Stimulated activated CD4-positive, alpha-beta T cell treated with anti-CD3 and anti-CD28 coated beads, Interleukin-2, amount 100 ng/mL, for 48 hours (primary cell): ENCODE data around the gene POLR2C.
"Not testable (repeated sequence)": the region's sequence is repeated elsewhere in the genome, so short reads cannot be mapped to it uniquely, and the experiment has no call there.

Source experiments
- DNase-seq, 2 donors: peaks; one replicate each; pipeline ENCODE4 v3.0.0-alpha.2; 2020

The POLR2C gene

GRCh38 chr16:57480754-57481230 is 18.3 kb downstream of the POLR2C start:
- no peak for DNase-seq

GRCh38 chr16:57481421-57481820 is 18.9 kb downstream of the POLR2C start:
- no peak for DNase-seq

GRCh38 chr16:57482845-57483545 is 20.5 kb downstream of the POLR2C start:
- no peak for DNase-seq

GRCh38 chr16:57483725-57484514 is 21.4 kb downstream of the POLR2C start:
- DNase-seq = no peak

- DNase-seq = no peak
These were observed 22.1 kb downstream of the POLR2C start for GRCh38 chr16:57484515-57485005.

- no peak for DNase-seq
These were observed 22.8 kb downstream of the POLR2C start for GRCh38 chr16:57485091-57485915.

GRCh38 chr16:57485916-57486857 is 23.7 kb downstream of the POLR2C start, which contains the start of gene DOK4:
TSS of gene DOK4 (minus strand) at chr16:57486493. CDS start at chr16:57479507, 6,986 bp downstream.
- peak; percentile 79 to 83 for DNase-seq

GRCh38 chr16:57486858-57487834 is 24.7 kb downstream of the POLR2C start:
- no peak for DNase-seq

GRCh38 chr16:57489229-57489628 is 26.8 kb downstream of the POLR2C start:
- no peak for DNase-seq

GRCh38 chr16:57493767-57494166 is 31.3 kb downstream of the POLR2C start:
- no peak for DNase-seq

GRCh38 chr16:57497121-57497520 is 34.6 kb downstream of the POLR2C start:
- DNase-seq = no peak

- DNase-seq = no peak
These were observed 35.6 kb downstream of the POLR2C start for GRCh38 chr16:57498031-57498430.

GRCh38 chr16:57499941-57500340 is 37.5 kb downstream of the POLR2C start:
- DNase-seq = not testable (repeated sequence)

GRCh38 chr16:57500578-57501111 is 38.2 kb downstream of the POLR2C start:
- no peak for DNase-seq

- DNase-seq = no peak
These were observed 39.0 kb downstream of the POLR2C start for GRCh38 chr16:57501492-57501891.

- no peak for DNase-seq
These were observed 39.7 kb downstream of the POLR2C start for GRCh38 chr16:57502048-57502775.

GRCh38 chr16:57503366-57503765 is 40.9 kb downstream of the POLR2C start:
- no peak for DNase-seq

- no peak for DNase-seq
These were observed 41.5 kb downstream of the POLR2C start for GRCh38 chr16:57504001-57504400.

GRCh38 chr16:57504491-57504890 is 42.0 kb downstream of the POLR2C start:
- no peak for DNase-seq
